H9 (cell line): ENCODE results near the gene ITGA11. TPM values are rescaled to one million over a fixed set of nuclear protein-coding genes. Genes with fewer than 3 reads are reported as not detected.

ENCODE experiments used
- DNase-seq: peaks from one replicate; pipeline ENCODE4 v3.0.0-alpha.2; 2017
- H2AFZ ChIP-seq: one replicate; pipeline ENCODE4 v1.6.1; 2013; ENCODE audit warnings: mild to moderate bottlenecking, low read length, control low read depth, moderate library complexity
- H2AK5ac ChIP-seq: 2 replicates; pipeline ENCODE4 v1.6.1; 2013; ENCODE audit warnings: low read length, control low read depth, mixed read lengths; ENCODE audit not compliant: insufficient read length
- H2BK120ac ChIP-seq: one replicate; pipeline ENCODE4 v1.6.1; 2013; ENCODE audit warnings: low read depth, mild to moderate bottlenecking, low read length, control low read depth, inconsistent platforms; ENCODE audit not compliant: poor library complexity, severe bottlenecking
- H2BK12ac ChIP-seq: 2 replicates; pipeline ENCODE4 v1.6.1; 2013; ENCODE audit warnings: low read length, control low read depth, mixed read lengths, low read depth; ENCODE audit not compliant: insufficient read length
- H2BK15ac ChIP-seq: 2 replicates; pipeline ENCODE4 v1.6.1; 2013; ENCODE audit warnings: low read depth, low read length, control low read depth
- H2BK20ac ChIP-seq: one replicate; pipeline ENCODE4 v1.6.1; 2013; ENCODE audit warnings: low read depth, mild to moderate bottlenecking, low read length, control low read depth, inconsistent platforms; ENCODE audit not compliant: poor library complexity, severe bottlenecking
- H2BK5ac ChIP-seq: 2 replicates; pipeline ENCODE4 v1.6.1; 2013; ENCODE audit warnings: low read length, control low read depth, mixed read lengths; ENCODE audit not compliant: insufficient read length
- H3K14ac ChIP-seq: 2 replicates; pipeline ENCODE4 v1.6.1; 2013; ENCODE audit warnings: low read length, control low read depth; ENCODE audit not compliant: insufficient read depth
- H3K18ac ChIP-seq: 2 replicates; pipeline ENCODE4 v1.6.1; 2013; ENCODE audit warnings: low read depth, mild to moderate bottlenecking, mixed read lengths, low read length, control low read depth; ENCODE audit not compliant: insufficient read length
- H3K23ac ChIP-seq: 2 replicates; pipeline ENCODE4 v1.6.1; 2013; ENCODE audit warnings: low read length, control low read depth, mixed read lengths, low read depth; ENCODE audit not compliant: insufficient read length
- H3K23me2 ChIP-seq: 2 replicates; pipeline ENCODE4 v1.6.1; 2013; ENCODE audit warnings: low read depth, mild to moderate bottlenecking, mixed read lengths, low read length, control low read depth; ENCODE audit not compliant: insufficient read length, poor library complexity, severe bottlenecking
- H3K27ac ChIP-seq: 2 replicates; pipeline ENCODE4 v1.5.1; 2013; ENCODE audit warnings: low read length, control low read depth, mixed read lengths, low read depth; ENCODE audit not compliant: insufficient read length
- H3K27me3 ChIP-seq: 2 replicates; pipeline ENCODE4 v1.6.1; 2013; ENCODE audit warnings: low read length, control low read depth, inconsistent platforms; ENCODE audit not compliant: insufficient read depth
- H3K4ac ChIP-seq: 2 replicates; pipeline ENCODE4 v1.6.1; 2013; ENCODE audit warnings: low read depth, mild to moderate bottlenecking, control low read depth, inconsistent platforms, low read length, moderate library complexity
- H3K4me1 ChIP-seq: 2 replicates; pipeline ENCODE4 v1.6.1; 2013; ENCODE audit warnings: low read length, control low read depth, inconsistent platforms; ENCODE audit not compliant: insufficient read depth
- H3K4me2 ChIP-seq: 2 replicates; pipeline ENCODE4 v1.6.1; 2013; ENCODE audit warnings: low read length, control low read depth, mixed read lengths; ENCODE audit not compliant: insufficient read length, insufficient read depth
- H3K56ac ChIP-seq: 2 replicates; pipeline ENCODE4 v1.6.1; 2013; ENCODE audit warnings: low read depth, mild to moderate bottlenecking, mixed read lengths, low read length, control low read depth; ENCODE audit not compliant: insufficient read length
- H3K79me1 ChIP-seq: 2 replicates; pipeline ENCODE4 v1.6.1; 2013; ENCODE audit warnings: low read depth, mild to moderate bottlenecking, moderate library complexity, low read length, control low read depth, inconsistent platforms; ENCODE audit not compliant: insufficient read depth, poor library complexity, severe bottlenecking
- H3K79me2 ChIP-seq: 2 replicates; pipeline ENCODE4 v1.6.1; 2013; ENCODE audit warnings: low read length, control low read depth, inconsistent platforms; ENCODE audit not compliant: insufficient read depth
- H3K9ac ChIP-seq: 2 replicates; pipeline ENCODE4 v1.6.1; 2013; ENCODE audit warnings: low read length, control low read depth, mixed read lengths; ENCODE audit not compliant: insufficient read length; ENCODE audit errors: extremely low read depth
- H3K9me3 ChIP-seq: one replicate; pipeline ENCODE4 v1.6.1; 2013; ENCODE audit warnings: low read depth, low read length, inconsistent platforms; ENCODE audit not compliant: control insufficient read depth
- H3T11ph ChIP-seq: one replicate; pipeline ENCODE4 v1.6.1; 2013; ENCODE audit warnings: mild to moderate bottlenecking, low read length, control low read depth, inconsistent platforms
- H4K20me1 ChIP-seq: one replicate; pipeline ENCODE4 v1.6.1; 2013; ENCODE audit not compliant: control insufficient read depth, insufficient read length, insufficient read depth
- H4K5ac ChIP-seq: 2 replicates; pipeline ENCODE4 v1.6.1; 2013; ENCODE audit warnings: low read depth, mild to moderate bottlenecking, mixed read lengths, low read length, control low read depth; ENCODE audit not compliant: insufficient read length
- H4K8ac ChIP-seq: replicated peaks from 2 replicates; pipeline ENCODE4 v1.6.1; 2013; ENCODE audit warnings: low read length, control low read depth, mixed read lengths, low read depth; ENCODE audit not compliant: insufficient read length
- H4K91ac ChIP-seq: 2 replicates; pipeline ENCODE4 v1.6.1; 2013; ENCODE audit warnings: low read depth, mild to moderate bottlenecking, moderate library complexity, mixed read lengths, low read length, control low read depth; ENCODE audit not compliant: insufficient read length
- H3K27ac Mint-ChIP-seq, 3 experiments: 2 replicates in 2 of 3; 3 replicates in 1 of 3; pipeline ENCODE4 v1.8.0; 2020 to 2021; ENCODE audit warnings: mixed read lengths in 3 of 3, mild to moderate bottlenecking in 1 of 3, moderate library complexity in 1 of 3
- H3K27me3 Mint-ChIP-seq: 2 replicates; pipeline ENCODE4 v1.8.0; 2021; ENCODE audit warnings: low read depth, mild to moderate bottlenecking, moderate library complexity, mixed read lengths
- H3K36me3 Mint-ChIP-seq, 3 experiments: 2 replicates in 2 of 3; 3 replicates in 1 of 3; pipeline ENCODE4 v1.8.0; 2020 to 2021; ENCODE audit warnings: low read depth in 3 of 3, mixed read lengths in 3 of 3; ENCODE audit not compliant: insufficient read depth in 1 of 3
- H3K4me1 Mint-ChIP-seq, 2 experiments: 2 replicates each; pipeline ENCODE4 v1.8.0; 2020; ENCODE audit warnings: mixed read lengths in 2 of 2
- H3K4me3 Mint-ChIP-seq, 2 experiments: 2 replicates in 1 of 2; 3 replicates in 1 of 2; pipeline ENCODE4 v1.8.0; 2020 to 2021; ENCODE audit warnings: mild to moderate bottlenecking in 2 of 2, mixed read lengths in 2 of 2, moderate library complexity in 1 of 2
- H3K9me3 Mint-ChIP-seq, 2 experiments: 2 replicates in 1 of 2; 3 replicates in 1 of 2; pipeline ENCODE4 v1.8.0; 2020; ENCODE audit warnings: mild to moderate bottlenecking in 2 of 2, mixed read lengths in 2 of 2, moderate library complexity in 1 of 2
- WGBS: extraction: QIAGEN DNeasy Blood & Tissue Kit; methylation state at CpG from one replicate; pipeline ENCODE4 v1.1.7; 2013; ENCODE audit warnings: missing lambda C conversion rate, low lambda C conversion rate, mixed read lengths; ENCODE audit not compliant: insufficient read length; ENCODE audit errors: extremely low coverage; 5-methylcytosine and 5-hydroxymethylcytosine counted together
- total RNA-seq: library from RNA; stranded (reverse); gene quantifications from 2 replicates; pipeline ENCODE4 v1.2.1, GENCODE V29; 2021
- TF ChIP-seq, protein P1 (sequence below): fragments of 200-600 bp; sonication (generic); conservative IDR thresholded peaks from 3 replicates; pipeline ENCODE4 v1.8.0; 2021; ENCODE audit warnings: antibody characterized with exemption, mild to moderate bottlenecking

The ITGA11 gene
- total RNA-seq, 1 experiment from 2014 or later: 0.07 TPM

DNA sequence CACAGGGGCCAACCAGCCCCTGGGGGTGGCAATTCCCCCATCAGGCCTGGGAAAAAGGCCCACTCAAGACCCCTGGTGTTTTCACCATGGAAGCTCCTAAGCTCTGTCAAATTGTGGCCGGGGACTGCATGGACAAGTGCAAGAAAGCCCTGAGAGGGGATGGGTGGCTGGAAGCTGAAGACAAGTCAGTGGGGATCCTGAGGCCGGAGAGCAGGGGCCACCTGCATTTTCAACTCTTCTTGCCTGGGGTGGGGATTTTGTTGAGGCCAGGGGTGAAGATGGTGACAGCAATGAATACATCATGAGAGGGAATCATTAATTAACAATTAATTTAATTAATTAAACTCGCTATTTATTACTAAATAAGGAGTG is 120.5 kb downstream of the ITGA11 start:
- no peaks in the 10 kb centered on the region for H3K27me3 Mint-ChIP-seq
- Histone ChIP-seq H2BK20ac (no peak overlapping the region), H4K8ac (no peak overlapping the region), H3K23ac (no peak overlapping the region), H3T11ph (no peak overlapping the region), H3K9me3 (no peaks in the 10 kb centered on the region), H3K14ac (no peak overlapping the region), H3K79me1 (no peaks in the 10 kb centered on the region), H3K4ac (no peak overlapping the region), H3K79me2 (no peaks in the 10 kb centered on the region), H3K23me2 (no peaks in the 10 kb centered on the region), H3K27ac (no peak overlapping the region), H2BK120ac (no peak overlapping the region), H2AFZ (no peak overlapping the region), H4K91ac (no peak overlapping the region), H3K56ac (no peak overlapping the region), H3K4me2 (no peak overlapping the region), H2BK5ac (no peak overlapping the region), H4K20me1 (no peaks in the 10 kb centered on the region), H2BK12ac (no peak overlapping the region), H3K9ac (no peak overlapping the region), H3K27me3 (no peaks in the 10 kb centered on the region), H3K18ac (no peak overlapping the region), H2BK15ac (no peak overlapping the region), H3K4me1 (peaks cover 2% of the 10 kb centered on the region; the same call in 1 of the 2 replicates), H2AK5ac (no peak overlapping the region), H4K5ac (no peak overlapping the region)
- H3K36me3 Mint-ChIP-seq: no peaks in the 10 kb centered on the region
- no peaks in the 10 kb centered on the region for H3K9me3 Mint-ChIP-seq
- H3K4me3 Mint-ChIP-seq: no peak overlapping the region
- H3K4me1 Mint-ChIP-seq: peaks cover 37 to 63% of the 10 kb centered on the region in 2 experiments
- DNase-seq: no peak
- no CpG with 5 or more reads among the region's 3 CpGs for WGBS
- TF ChIP-seq, protein P1, sequence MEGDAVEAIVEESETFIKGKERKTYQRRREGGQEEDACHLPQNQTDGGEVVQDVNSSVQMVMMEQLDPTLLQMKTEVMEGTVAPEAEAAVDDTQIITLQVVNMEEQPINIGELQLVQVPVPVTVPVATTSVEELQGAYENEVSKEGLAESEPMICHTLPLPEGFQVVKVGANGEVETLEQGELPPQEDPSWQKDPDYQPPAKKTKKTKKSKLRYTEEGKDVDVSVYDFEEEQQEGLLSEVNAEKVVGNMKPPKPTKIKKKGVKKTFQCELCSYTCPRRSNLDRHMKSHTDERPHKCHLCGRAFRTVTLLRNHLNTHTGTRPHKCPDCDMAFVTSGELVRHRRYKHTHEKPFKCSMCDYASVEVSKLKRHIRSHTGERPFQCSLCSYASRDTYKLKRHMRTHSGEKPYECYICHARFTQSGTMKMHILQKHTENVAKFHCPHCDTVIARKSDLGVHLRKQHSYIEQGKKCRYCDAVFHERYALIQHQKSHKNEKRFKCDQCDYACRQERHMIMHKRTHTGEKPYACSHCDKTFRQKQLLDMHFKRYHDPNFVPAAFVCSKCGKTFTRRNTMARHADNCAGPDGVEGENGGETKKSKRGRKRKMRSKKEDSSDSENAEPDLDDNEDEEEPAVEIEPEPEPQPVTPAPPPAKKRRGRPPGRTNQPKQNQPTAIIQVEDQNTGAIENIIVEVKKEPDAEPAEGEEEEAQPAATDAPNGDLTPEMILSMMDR: no peak
- peak overlapping the region in 1 of 3 experiments; percentile 56; a peak in 1 of 7 replicates for H3K27ac Mint-ChIP-seq
